SK-N-SH (cell line): ENCODE results near the gene THSD7B. TPM values are rescaled to one million over a fixed set of nuclear protein-coding genes. Genes with fewer than 3 reads are reported as not detected.

ENCODE experiments used
- CTCF ChIA-PET: fragments of 300-600, 350-600 bp; formaldehyde crosslinking; extraction: SDS; loops from one replicate; lab custom pipeline; 2021; lab: Yijun Ruan, JAX
- POLR2A ChIA-PET: fragments of 350-600 bp; sonication (Branson Sonifier 250); formaldehyde crosslinking; extraction: SDS; loops from one replicate; lab custom pipeline; 2020; ENCODE audit warnings: antibody characterized with exemption, inconsistent platforms; lab: Yijun Ruan, JAX
- DNase-seq: peaks from one replicate; pipeline ENCODE4 v3.0.0; 2012
- H2AFZ ChIP-seq: fragments of 200-600 bp; sonication (generic); 2 replicates; pipeline ENCODE4 v1.8.1; 2016; ENCODE audit warnings: antibody characterized with exemption, mild to moderate bottlenecking, low read depth
- H3F3A ChIP-seq: fragments of 200-600 bp; sonication (generic); replicated peaks from 2 replicates; pipeline ENCODE3; 2016; ENCODE audit warnings: antibody characterized with exemption, mild to moderate bottlenecking; ENCODE audit not compliant: insufficient read depth
- H3K27ac ChIP-seq, 2 experiments: fragments of 200-500 bp in 1 of 2; fragments of 200-600 bp in 1 of 2; sonication (Bioruptor generic) in 1 of 2; sonication (generic), shearing (Covaris generic) in 1 of 2; 2 replicates each; pipeline versions ENCODE4 v1.5.1 to v1.6.1; 2014 to 2016; ENCODE audit warnings: low read depth in 2 of 2, inconsistent platforms in 1 of 2, low read length in 1 of 2, mild to moderate bottlenecking in 1 of 2, mixed read lengths in 1 of 2
- H3K27me3 ChIP-seq: fragments of 200-600 bp; sonication (generic), shearing (Covaris generic); 2 replicates; pipeline ENCODE4 v1.6.1; 2016; ENCODE audit warnings: mixed run types; ENCODE audit not compliant: insufficient read depth
- H3K36me3 ChIP-seq, 2 experiments: fragments of 200-500 bp in 1 of 2; fragments of 200-600 bp in 1 of 2; sonication (Bioruptor generic) in 1 of 2; sonication (generic) in 1 of 2; replicated peaks in 1 of 2; 2 replicates each; pipeline versions ENCODE3 to v1.5.1; 2014 to 2016; ENCODE audit warnings: low read length in 1 of 2, mild to moderate bottlenecking in 1 of 2; ENCODE audit not compliant: insufficient read depth in 2 of 2, control insufficient read depth in 1 of 2
- H3K4me1 ChIP-seq, 2 experiments: fragments of 200-500 bp in 1 of 2; fragments of 200-600 bp in 1 of 2; sonication (Bioruptor generic) in 1 of 2; sonication (generic), shearing (Covaris generic) in 1 of 2; 2 replicates each; pipeline versions ENCODE4 v1.5.1 to v1.6.1; 2014 to 2016; ENCODE audit warnings: low read depth in 1 of 2, low read length in 1 of 2, mixed run types in 1 of 2; ENCODE audit not compliant: insufficient read depth in 2 of 2, control insufficient read depth in 1 of 2
- H3K4me2 ChIP-seq: fragments of 200-600 bp; sonication (generic), shearing (Covaris generic); 2 replicates; pipeline ENCODE4 v1.6.1; 2017; ENCODE audit warnings: mixed run types
- H3K4me3 ChIP-seq, 2 experiments: fragments of 200-500 bp in 1 of 2; fragments of 200-600 bp in 1 of 2; sonication (Bioruptor generic) in 1 of 2; sonication (generic), shearing (Covaris generic) in 1 of 2; 2 replicates each; pipeline versions ENCODE4 v1.5.1 to v1.8.1; 2014 to 2016; ENCODE audit warnings: low read depth in 2 of 2, inconsistent platforms in 1 of 2, low read length in 1 of 2, mild to moderate bottlenecking in 1 of 2, mixed read lengths in 1 of 2, moderate library complexity in 1 of 2
- H3K79me2 ChIP-seq: fragments of 200-600 bp; sonication (generic); 2 replicates; pipeline ENCODE4 v1.8.1; 2017; ENCODE audit warnings: mild to moderate bottlenecking; ENCODE audit not compliant: insufficient read depth
- H3K9ac ChIP-seq: fragments of 200-600 bp; sonication (generic); 2 replicates; pipeline ENCODE4 v1.6.1; 2017; ENCODE audit warnings: mixed run types
- H3K9me2 ChIP-seq: fragments of 200-600 bp; sonication (generic); 2 replicates; pipeline ENCODE4 v1.6.1; 2017; ENCODE audit warnings: mixed run types
- H3K9me3 ChIP-seq: fragments of 200-600 bp; sonication (generic); 2 replicates; pipeline ENCODE4 v1.6.1; 2017; ENCODE audit warnings: mixed run types, mild to moderate bottlenecking, moderate library complexity
- H4K20me1 ChIP-seq: fragments of 200-600 bp; sonication (generic); 2 replicates; pipeline ENCODE4 v1.6.1; 2017; ENCODE audit warnings: mild to moderate bottlenecking, mixed run types; ENCODE audit not compliant: insufficient read depth
- ELF1 ChIP-seq: IDR thresholded peaks from 2 replicates; pipeline ENCODE4 v1.4.0; 2012
- FOSL2 ChIP-seq: IDR thresholded peaks from 2 replicates; pipeline ENCODE4 v1.4.0; 2012; ENCODE audit warnings: low read depth, mild to moderate bottlenecking, moderate library complexity, borderline replicate concordance
- GABPA ChIP-seq: IDR thresholded peaks from 2 replicates; pipeline ENCODE4 v1.4.0; 2012; ENCODE audit warnings: low read depth, mild to moderate bottlenecking
- MXI1 ChIP-seq: IDR thresholded peaks from 2 replicates; pipeline ENCODE4 v1.6.1; 2012; ENCODE audit warnings: mild to moderate bottlenecking, low read depth, low read length, improper control_type of control experiment
- RAD21 ChIP-seq: IDR thresholded peaks from 2 replicates; pipeline ENCODE4 v1.6.1; 2012; ENCODE audit warnings: mild to moderate bottlenecking, low read length
- SIN3A ChIP-seq: IDR thresholded peaks from 2 replicates; pipeline ENCODE4 v1.6.1; 2012; ENCODE audit warnings: low read depth, mild to moderate bottlenecking, low read length, moderate library complexity, borderline replicate concordance
- TCF12 ChIP-seq: IDR thresholded peaks from 2 replicates; pipeline ENCODE4 v1.4.0; 2012
- WGBS: methylation state at CpG from one replicate; pipeline ENCODE4 v1.1.6; 2017; ENCODE audit warnings: low lambda C conversion rate; 5-methylcytosine and 5-hydroxymethylcytosine counted together
- polyA plus RNA-seq, 3 experiments: library from polyadenylated mRNA; depleted of rRNA; stranded (reverse); fragments of >200 nt; gene quantifications; 2 replicates each; pipeline ENCODE4 v1.2.3, GENCODE V29; 2012
- TF ChIP-seq, protein P1 (sequence below): IDR thresholded peaks from 2 replicates; pipeline ENCODE4 v1.4.0; 2012; ENCODE audit warnings: low read depth, borderline replicate concordance
- TF ChIP-seq, protein P2 (sequence below): fragments of 150-350 bp; IDR thresholded peaks from 2 replicates; pipeline ENCODE4 v1.6.1; 2016; ENCODE audit warnings: mild to moderate bottlenecking, low read depth, low read length
- TF ChIP-seq, protein P3 (sequence below): fragments of 200-600 bp; sonication (generic); IDR thresholded peaks from 2 replicates; pipeline ENCODE4 v1.6.1; 2017; ENCODE audit warnings: antibody characterized with exemption, mild to moderate bottlenecking, moderate library complexity

THSD7B gene
- polyA plus RNA-seq, 1 of the 3 experiments (the other 2 are of a cell fraction), result not detected

DNA sequence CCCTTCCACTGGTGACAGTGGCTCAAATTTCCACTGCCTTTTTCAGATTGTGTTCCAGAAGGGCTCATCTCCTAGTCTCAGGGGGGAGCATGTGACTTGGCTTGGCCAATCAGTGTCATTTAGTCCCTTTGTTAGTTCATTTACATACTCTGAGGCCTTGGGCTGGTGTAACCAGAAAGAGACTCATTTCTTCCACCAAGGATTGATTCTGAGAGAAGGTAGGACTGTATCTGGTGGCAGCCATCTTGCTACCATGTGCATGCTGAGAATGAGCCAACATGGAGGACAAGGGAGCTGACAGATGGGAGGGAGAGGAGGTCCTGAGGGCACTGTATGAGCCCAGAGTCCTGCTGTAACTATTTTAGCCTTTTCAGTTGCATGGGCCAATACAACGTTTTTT, 191.7 kb downstream of the THSD7B start:
- TF ChIP-seq TCF12 (no peak), ELF1 (no peak), RAD21 (no peak)
- TF ChIP-seq, protein P1, sequence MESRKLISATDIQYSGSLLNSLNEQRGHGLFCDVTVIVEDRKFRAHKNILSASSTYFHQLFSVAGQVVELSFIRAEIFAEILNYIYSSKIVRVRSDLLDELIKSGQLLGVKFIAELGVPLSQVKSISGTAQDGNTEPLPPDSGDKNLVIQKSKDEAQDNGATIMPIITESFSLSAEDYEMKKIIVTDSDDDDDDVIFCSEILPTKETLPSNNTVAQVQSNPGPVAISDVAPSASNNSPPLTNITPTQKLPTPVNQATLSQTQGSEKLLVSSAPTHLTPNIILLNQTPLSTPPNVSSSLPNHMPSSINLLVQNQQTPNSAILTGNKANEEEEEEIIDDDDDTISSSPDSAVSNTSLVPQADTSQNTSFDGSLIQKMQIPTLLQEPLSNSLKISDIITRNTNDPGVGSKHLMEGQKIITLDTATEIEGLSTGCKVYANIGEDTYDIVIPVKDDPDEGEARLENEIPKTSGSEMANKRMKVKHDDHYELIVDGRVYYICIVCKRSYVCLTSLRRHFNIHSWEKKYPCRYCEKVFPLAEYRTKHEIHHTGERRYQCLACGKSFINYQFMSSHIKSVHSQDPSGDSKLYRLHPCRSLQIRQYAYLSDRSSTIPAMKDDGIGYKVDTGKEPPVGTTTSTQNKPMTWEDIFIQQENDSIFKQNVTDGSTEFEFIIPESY, result no peak
- TF ChIP-seq, protein P2, sequence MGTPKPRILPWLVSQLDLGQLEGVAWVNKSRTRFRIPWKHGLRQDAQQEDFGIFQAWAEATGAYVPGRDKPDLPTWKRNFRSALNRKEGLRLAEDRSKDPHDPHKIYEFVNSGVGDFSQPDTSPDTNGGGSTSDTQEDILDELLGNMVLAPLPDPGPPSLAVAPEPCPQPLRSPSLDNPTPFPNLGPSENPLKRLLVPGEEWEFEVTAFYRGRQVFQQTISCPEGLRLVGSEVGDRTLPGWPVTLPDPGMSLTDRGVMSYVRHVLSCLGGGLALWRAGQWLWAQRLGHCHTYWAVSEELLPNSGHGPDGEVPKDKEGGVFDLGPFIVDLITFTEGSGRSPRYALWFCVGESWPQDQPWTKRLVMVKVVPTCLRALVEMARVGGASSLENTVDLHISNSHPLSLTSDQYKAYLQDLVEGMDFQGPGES, result no peak
- no peak for DNase-seq
- POLR2A ChIA-PET, result no interaction called here

DNA sequence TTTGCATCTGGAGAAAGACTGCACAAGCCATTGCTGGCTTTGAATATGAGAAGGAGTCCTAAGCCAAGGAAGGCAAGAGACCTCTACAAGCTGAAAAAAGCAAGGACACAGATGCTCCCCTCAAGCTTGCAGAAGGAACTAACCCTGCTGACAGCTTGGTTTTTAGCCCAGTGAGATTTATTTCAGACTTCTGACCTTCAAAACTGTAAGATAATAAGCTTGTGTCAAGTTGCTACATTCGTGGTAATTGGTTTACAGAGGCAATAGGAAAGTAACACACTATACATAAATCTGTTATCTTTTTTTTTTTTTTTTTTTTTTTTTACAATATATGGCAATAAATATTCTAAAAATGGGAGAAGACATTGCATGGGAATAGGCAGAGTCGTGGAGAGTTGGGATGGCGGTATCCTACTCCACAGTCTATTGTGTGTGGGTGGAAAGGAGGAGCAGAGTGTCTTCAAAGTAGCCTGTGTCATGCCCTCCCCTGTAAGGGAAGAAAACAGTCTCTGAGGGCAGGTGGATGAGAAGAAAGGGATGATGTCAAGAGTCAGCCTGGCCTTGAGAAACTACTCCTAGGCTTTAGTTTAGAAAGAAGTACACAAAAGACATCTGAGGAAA, 196.9 kb downstream of the THSD7B start:
- H3K4me1 ChIP-seq, result no peaks in the 10 kb centered on the region
- H3K9me3 ChIP-seq, result no peaks in the 10 kb centered on the region
- DNase-seq, result no peak
- WGBS, result 29% methylated on average over 3 of the region's 3 CpGs
- H3K27ac ChIP-seq, result no peak overlapping the region
- H3K79me2 ChIP-seq, result no peaks in the 10 kb centered on the region
- no peak overlapping the region for H3K9ac ChIP-seq
- no peaks in the 10 kb centered on the region for H3K27me3 ChIP-seq
- no peak overlapping the region for H2AFZ ChIP-seq
- POLR2A ChIA-PET, result no interaction called here
- no peaks in the 10 kb centered on the region for H4K20me1 ChIP-seq
- H3K9me2 ChIP-seq, result no peaks in the 10 kb centered on the region
- H3F3A ChIP-seq, result no peaks in the 10 kb centered on the region
- TF ChIP-seq, protein P3, sequence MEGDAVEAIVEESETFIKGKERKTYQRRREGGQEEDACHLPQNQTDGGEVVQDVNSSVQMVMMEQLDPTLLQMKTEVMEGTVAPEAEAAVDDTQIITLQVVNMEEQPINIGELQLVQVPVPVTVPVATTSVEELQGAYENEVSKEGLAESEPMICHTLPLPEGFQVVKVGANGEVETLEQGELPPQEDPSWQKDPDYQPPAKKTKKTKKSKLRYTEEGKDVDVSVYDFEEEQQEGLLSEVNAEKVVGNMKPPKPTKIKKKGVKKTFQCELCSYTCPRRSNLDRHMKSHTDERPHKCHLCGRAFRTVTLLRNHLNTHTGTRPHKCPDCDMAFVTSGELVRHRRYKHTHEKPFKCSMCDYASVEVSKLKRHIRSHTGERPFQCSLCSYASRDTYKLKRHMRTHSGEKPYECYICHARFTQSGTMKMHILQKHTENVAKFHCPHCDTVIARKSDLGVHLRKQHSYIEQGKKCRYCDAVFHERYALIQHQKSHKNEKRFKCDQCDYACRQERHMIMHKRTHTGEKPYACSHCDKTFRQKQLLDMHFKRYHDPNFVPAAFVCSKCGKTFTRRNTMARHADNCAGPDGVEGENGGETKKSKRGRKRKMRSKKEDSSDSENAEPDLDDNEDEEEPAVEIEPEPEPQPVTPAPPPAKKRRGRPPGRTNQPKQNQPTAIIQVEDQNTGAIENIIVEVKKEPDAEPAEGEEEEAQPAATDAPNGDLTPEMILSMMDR, result no peak
- TF ChIP-seq FOSL2 (no peak), SIN3A (no peak), MXI1 (no peak), GABPA (no peak)
- TF ChIP-seq, all 33 proteins: peak for 0
- no peak overlapping the region for H3K4me3 ChIP-seq
- H3K4me2 ChIP-seq, result no peak overlapping the region
- CTCF ChIA-PET, result no interaction called here
- no peaks in the 10 kb centered on the region for H3K36me3 ChIP-seq

More for the DNA sequence above, 191.7 kb downstream of the THSD7B start:
- CTCF ChIA-PET, result no interaction called here
- Histone ChIP-seq H3K4me1 (no peaks in the 10 kb centered on the region), H3K27me3 (no peaks in the 10 kb centered on the region), H3K9me3 (no peaks in the 10 kb centered on the region), H3K9me2 (no peaks in the 10 kb centered on the region), H3K27ac (no peak overlapping the region), H4K20me1 (no peaks in the 10 kb centered on the region), H3K79me2 (no peaks in the 10 kb centered on the region), H2AFZ (no peak overlapping the region), H3K36me3 (no peaks in the 10 kb centered on the region), H3F3A (no peaks in the 10 kb centered on the region), H3K9ac (no peak overlapping the region), H3K4me3 (no peak overlapping the region), H3K4me2 (no peak overlapping the region)
- WGBS, result 22% methylated on average over 1 of the region's 1 CpG
